Liver (tissue), 9 donors: Measurements from ENCODE around the gene SASH3. TPM values are rescaled to one million over a fixed set of nuclear protein-coding genes. Genes with fewer than 3 reads are reported as not detected.

Source experiments
- DNase-seq: peaks from one replicate; pipeline ENCODE4 v3.0.0-alpha.2; 2017; ENCODE audit warnings: low spot score
- H3K27ac ChIP-seq, 2 donors: one replicate each; pipeline ENCODE4 v1.7.0; 2013; ENCODE audit warnings: inconsistent platforms in 2 of 2, low read length in 2 of 2, control low read depth in 1 of 2, low read depth in 1 of 2, mild to moderate bottlenecking in 1 of 2
- H3K27me3 ChIP-seq, 4 donors: one replicate each; pipeline versions ENCODE4 v1.6.1 to v1.7.0; 2013; ENCODE audit warnings: low read length in 3 of 4, inconsistent platforms in 1 of 4, mild to moderate bottlenecking in 1 of 4, moderate library complexity in 1 of 4; ENCODE audit not compliant: control insufficient read depth in 4 of 4, insufficient read depth in 4 of 4
- H3K36me3 ChIP-seq, 4 donors: one replicate each; pipeline versions ENCODE4 v1.6.1 to v1.7.0; 2013; ENCODE audit warnings: low read length in 3 of 4, mild to moderate bottlenecking in 3 of 4, low read depth in 1 of 4, moderate library complexity in 1 of 4; ENCODE audit not compliant: control insufficient read depth in 4 of 4, insufficient read depth in 3 of 4
- H3K4me1 ChIP-seq, 4 donors: one replicate each; pipeline versions ENCODE4 v1.6.1 to v1.7.0; 2013; ENCODE audit warnings: low read length in 3 of 4, mild to moderate bottlenecking in 3 of 4, moderate library complexity in 1 of 4; ENCODE audit not compliant: control insufficient read depth in 4 of 4, insufficient read depth in 4 of 4
- H3K4me3 ChIP-seq, 3 donors: one replicate each; pipeline versions ENCODE4 v1.6.1 to v1.7.0; 2013; ENCODE audit warnings: low read length in 3 of 3, control low read depth in 1 of 3, low read depth in 1 of 3, mild to moderate bottlenecking in 1 of 3
- H3K9ac ChIP-seq, 2 donors: one replicate each; pipeline ENCODE4 v1.7.0; 2013; ENCODE audit warnings: low read length in 2 of 2, mild to moderate bottlenecking in 2 of 2, moderate library complexity in 2 of 2, control low read depth in 1 of 2, low read depth in 1 of 2
- H3K9me3 ChIP-seq, 4 donors: one replicate each; pipeline versions ENCODE4 v1.6.1 to v1.7.0; 2013; ENCODE audit warnings: low read length in 3 of 4; ENCODE audit not compliant: control insufficient read depth in 4 of 4
- EGR1 ChIP-seq, 2 donors: IDR thresholded peaks; 2 replicates each; pipeline ENCODE4 v1.6.1; 2016 to 2018; ENCODE audit warnings: antibody characterized with exemption in 2 of 2, low read depth in 2 of 2
- FOXA1 ChIP-seq: IDR thresholded peaks from 2 replicates; pipeline ENCODE4 v1.6.1; 2016; ENCODE audit warnings: antibody characterized with exemption
- FOXA2 ChIP-seq: IDR thresholded peaks from 2 replicates; pipeline ENCODE4 v1.6.1; 2016; ENCODE audit warnings: antibody characterized with exemption
- GABPA ChIP-seq, 2 donors: IDR thresholded peaks in 1 of 2; conservative IDR thresholded peaks in 1 of 2; 2 replicates each; pipeline ENCODE4 v1.6.1; 2016; ENCODE audit warnings: antibody characterized with exemption in 2 of 2, mild to moderate bottlenecking in 1 of 2, moderate library complexity in 1 of 2
- HNF4A ChIP-seq, 2 donors: conservative IDR thresholded peaks; 2 replicates each; pipeline ENCODE4 v1.6.1; 2016; ENCODE audit warnings: antibody characterized with exemption in 2 of 2, mild to moderate bottlenecking in 2 of 2
- HNF4G ChIP-seq: IDR thresholded peaks from 2 replicates; pipeline ENCODE4 v1.6.1; 2016; ENCODE audit warnings: antibody characterized with exemption
- JUND ChIP-seq, 2 donors: IDR thresholded peaks; 2 replicates each; pipeline ENCODE4 v1.6.1; 2016; ENCODE audit warnings: antibody characterized with exemption in 2 of 2
- NR2F2 ChIP-seq: IDR thresholded peaks from 2 replicates; pipeline ENCODE4 v1.6.1; 2016; ENCODE audit warnings: antibody characterized with exemption
- RAD21 ChIP-seq, 2 donors: IDR thresholded peaks; 2 replicates each; pipeline ENCODE4 v1.6.1; 2016; ENCODE audit warnings: antibody characterized with exemption in 2 of 2, mild to moderate bottlenecking in 2 of 2
- RXRA ChIP-seq, 2 donors: IDR thresholded peaks; 2 replicates each; pipeline ENCODE4 v1.6.1; 2017 to 2018; ENCODE audit warnings: antibody characterized with exemption in 2 of 2, mild to moderate bottlenecking in 1 of 2
- SP1 ChIP-seq: IDR thresholded peaks from 2 replicates; pipeline ENCODE4 v1.6.1; 2018; ENCODE audit warnings: antibody characterized with exemption, mild to moderate bottlenecking
- TAF1 ChIP-seq: conservative IDR thresholded peaks from 2 replicates; pipeline ENCODE4 v1.6.1; 2016; ENCODE audit warnings: antibody characterized with exemption, mild to moderate bottlenecking
- YY1 ChIP-seq: IDR thresholded peaks from 2 replicates; pipeline ENCODE4 v1.6.1; 2016; ENCODE audit warnings: antibody characterized with exemption, mild to moderate bottlenecking
- WGBS: extraction: QIAGEN DNeasy Blood & Tissue Kit; methylation state at CpG from one replicate; pipeline ENCODE4 v1.1.7; 2013; 5-methylcytosine and 5-hydroxymethylcytosine counted together
- polyA plus RNA-seq, 2 donors: library from polyadenylated mRNA; stranded (reverse) in 1 of 2; unstranded in 1 of 2; fragments of 200-250 nt in 1 of 2; fragments of >200 nt in 1 of 2; fragmentation: Nextera tagmentation in 1 of 2; extraction: Ambion mirVana in 1 of 2; gene quantifications; one replicate each; pipeline versions ENCODE4 v1.2.1 to v1.2.3, GENCODE V29; 2013 to 2015
- total RNA-seq, 2 donors: library from RNA; depleted of rRNA; stranded (reverse); fragments of >200 nt; gene quantifications; one replicate each; pipeline ENCODE4 v1.2.3, GENCODE V29; 2014
- TF ChIP-seq, protein P1 (sequence below): fragments of 150-350 bp; IDR thresholded peaks from 2 replicates; pipeline ENCODE4 v1.5.1; 2017; ENCODE audit warnings: improper control_type of control experiment, low read depth, low read length; ENCODE audit not compliant: missing input control
- TF ChIP-seq, protein P2 (sequence below): IDR thresholded peaks from 2 replicates; pipeline ENCODE4 v1.6.1; 2016; ENCODE audit warnings: antibody characterized with exemption
- TF ChIP-seq, protein P3 (sequence below): IDR thresholded peaks from 2 replicates; pipeline ENCODE4 v1.6.1; 2016; ENCODE audit warnings: antibody characterized with exemption
- TF ChIP-seq, protein P4 (sequence below): IDR thresholded peaks from 2 replicates; pipeline ENCODE4 v1.6.1; 2016; ENCODE audit warnings: antibody characterized with exemption, mild to moderate bottlenecking
- TF ChIP-seq, protein P5 (sequence below): IDR thresholded peaks from 2 replicates; pipeline ENCODE4 v1.6.1; 2016; ENCODE audit warnings: antibody characterized with exemption
- donor health status: healthy.
- donor health status: healthy.
- donor health status: healthy.
- donor health status: healthy.
- donor health status: healthy.

Gene SASH3
- total and polyA plus RNA-seq, 4 donors = 1.8 to 9.5 (median 3.9) TPM

DNA sequence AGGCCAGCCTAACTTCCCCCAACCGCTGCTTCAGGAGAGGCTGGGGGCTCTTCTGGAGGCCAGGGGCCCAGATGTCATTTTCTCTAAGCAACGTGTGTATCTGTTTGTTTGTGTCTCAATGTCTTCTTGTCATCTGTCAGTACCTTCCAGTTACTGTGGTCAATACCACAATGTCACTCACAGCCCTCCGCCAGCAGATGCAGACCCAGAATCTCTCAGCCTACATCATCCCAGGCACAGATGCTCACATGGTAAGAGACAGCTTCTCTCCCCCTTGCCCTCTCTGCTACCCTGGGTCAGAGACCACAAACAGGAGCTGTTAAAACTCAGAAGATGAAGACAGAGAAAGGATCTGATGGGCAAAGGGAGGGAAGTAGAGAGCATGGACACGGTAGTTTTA is 35.9 kb upstream of the SASH3 start:
- peaks cover 1 to 13% (median 2%) of the 10 kb centered on the region in 4 donors for H3K4me1 ChIP-seq
- WGBS = 88% methylated on average over 4 of the region's 4 CpGs
- H3K4me3 ChIP-seq = no peak overlapping the region
- no peaks in the 10 kb centered on the region for H3K27me3 ChIP-seq
- H3K36me3 ChIP-seq = no peaks in the 10 kb centered on the region
- no peak overlapping the region for H3K9ac ChIP-seq
- TF ChIP-seq, protein P1, sequence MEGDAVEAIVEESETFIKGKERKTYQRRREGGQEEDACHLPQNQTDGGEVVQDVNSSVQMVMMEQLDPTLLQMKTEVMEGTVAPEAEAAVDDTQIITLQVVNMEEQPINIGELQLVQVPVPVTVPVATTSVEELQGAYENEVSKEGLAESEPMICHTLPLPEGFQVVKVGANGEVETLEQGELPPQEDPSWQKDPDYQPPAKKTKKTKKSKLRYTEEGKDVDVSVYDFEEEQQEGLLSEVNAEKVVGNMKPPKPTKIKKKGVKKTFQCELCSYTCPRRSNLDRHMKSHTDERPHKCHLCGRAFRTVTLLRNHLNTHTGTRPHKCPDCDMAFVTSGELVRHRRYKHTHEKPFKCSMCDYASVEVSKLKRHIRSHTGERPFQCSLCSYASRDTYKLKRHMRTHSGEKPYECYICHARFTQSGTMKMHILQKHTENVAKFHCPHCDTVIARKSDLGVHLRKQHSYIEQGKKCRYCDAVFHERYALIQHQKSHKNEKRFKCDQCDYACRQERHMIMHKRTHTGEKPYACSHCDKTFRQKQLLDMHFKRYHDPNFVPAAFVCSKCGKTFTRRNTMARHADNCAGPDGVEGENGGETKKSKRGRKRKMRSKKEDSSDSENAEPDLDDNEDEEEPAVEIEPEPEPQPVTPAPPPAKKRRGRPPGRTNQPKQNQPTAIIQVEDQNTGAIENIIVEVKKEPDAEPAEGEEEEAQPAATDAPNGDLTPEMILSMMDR = no peak
- TF ChIP-seq SP1 = no peak
- TF ChIP-seq HNF4A (conservative IDR thresholded peaks at IDR 0.05) = no peak
- TF ChIP-seq YY1 = no peak
- TF ChIP-seq HNF4G = no peak
- TF ChIP-seq, protein P2, sequence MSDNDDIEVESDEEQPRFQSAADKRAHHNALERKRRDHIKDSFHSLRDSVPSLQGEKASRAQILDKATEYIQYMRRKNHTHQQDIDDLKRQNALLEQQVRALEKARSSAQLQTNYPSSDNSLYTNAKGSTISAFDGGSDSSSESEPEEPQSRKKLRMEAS = no peak
- no peak for TF ChIP-seq FOXA2
- TF ChIP-seq, protein P3, sequence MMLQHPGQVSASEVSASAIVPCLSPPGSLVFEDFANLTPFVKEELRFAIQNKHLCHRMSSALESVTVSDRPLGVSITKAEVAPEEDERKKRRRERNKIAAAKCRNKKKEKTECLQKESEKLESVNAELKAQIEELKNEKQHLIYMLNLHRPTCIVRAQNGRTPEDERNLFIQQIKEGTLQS = no peak
- no peak for TF ChIP-seq EGR1 (IDR thresholded peaks at IDR 0.05; ENCODE audit: low read depth in 2 of 2)
- no peak for TF ChIP-seq GABPA (IDR thresholded peaks at IDR 0.05 in 1 of 2, conservative IDR thresholded peaks at IDR 0.05 in 1 of 2)
- TF ChIP-seq JUND (IDR thresholded peaks at IDR 0.05) = no peak
- TF ChIP-seq FOXA1 = no peak
- TF ChIP-seq NR2F2 = no peak
- TF ChIP-seq RXRA (IDR thresholded peaks at IDR 0.05) = no peak
- no peak for DNase-seq
- no peak overlapping the region for H3K27ac ChIP-seq
- no peaks in the 10 kb centered on the region for H3K9me3 ChIP-seq

DNA sequence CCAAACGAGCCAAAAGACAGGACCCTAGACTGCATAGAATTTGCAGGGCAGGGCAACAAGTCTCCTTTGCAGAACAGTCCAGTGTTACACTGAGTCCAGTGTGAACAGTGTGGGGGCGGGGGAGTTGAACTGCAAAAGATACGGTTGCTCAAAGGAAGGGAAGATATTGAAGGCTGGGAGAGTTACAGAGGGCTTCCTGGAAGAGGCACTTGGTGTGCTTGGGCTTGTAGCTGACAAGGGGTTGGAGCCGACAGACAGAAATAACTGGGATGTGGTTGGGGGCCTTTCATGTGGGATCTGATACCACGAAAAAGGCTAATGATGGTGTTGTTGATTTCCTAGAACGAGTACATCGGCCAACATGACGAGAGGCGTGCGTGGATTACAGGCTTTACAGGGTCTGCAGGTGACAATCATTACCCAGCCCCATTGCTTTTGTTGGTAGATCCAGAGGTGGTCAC is 34.9 kb upstream of the SASH3 start:
- H3K4me3 ChIP-seq = no peak overlapping the region
- H3K9ac ChIP-seq = no peak overlapping the region
- no peaks in the 10 kb centered on the region for H3K36me3 ChIP-seq
- peaks cover 0 to 11% (median under 1%) of the 10 kb centered on the region in 4 donors for H3K4me1 ChIP-seq
- H3K9me3 ChIP-seq = no peaks in the 10 kb centered on the region
- H3K27me3 ChIP-seq = no peaks in the 10 kb centered on the region
- no peak overlapping the region for H3K27ac ChIP-seq
- no peak for DNase-seq
- WGBS = 89% methylated on average over 10 of the region's 10 CpGs
- TF ChIP-seq FOXA1 = no peak
- TF ChIP-seq RXRA (IDR thresholded peaks at IDR 0.05) = no peak
- TF ChIP-seq RAD21 (IDR thresholded peaks at IDR 0.05) = no peak
- no peak for TF ChIP-seq FOXA2
- no peak for TF ChIP-seq GABPA (IDR thresholded peaks at IDR 0.05 in 1 of 2, conservative IDR thresholded peaks at IDR 0.05 in 1 of 2)
- TF ChIP-seq HNF4G = no peak
- no peak for TF ChIP-seq YY1
- TF ChIP-seq, protein P2 = no peak
- no peak for TF ChIP-seq EGR1 (IDR thresholded peaks at IDR 0.05; ENCODE audit: low read depth in 2 of 2)
- TF ChIP-seq, protein P4, sequence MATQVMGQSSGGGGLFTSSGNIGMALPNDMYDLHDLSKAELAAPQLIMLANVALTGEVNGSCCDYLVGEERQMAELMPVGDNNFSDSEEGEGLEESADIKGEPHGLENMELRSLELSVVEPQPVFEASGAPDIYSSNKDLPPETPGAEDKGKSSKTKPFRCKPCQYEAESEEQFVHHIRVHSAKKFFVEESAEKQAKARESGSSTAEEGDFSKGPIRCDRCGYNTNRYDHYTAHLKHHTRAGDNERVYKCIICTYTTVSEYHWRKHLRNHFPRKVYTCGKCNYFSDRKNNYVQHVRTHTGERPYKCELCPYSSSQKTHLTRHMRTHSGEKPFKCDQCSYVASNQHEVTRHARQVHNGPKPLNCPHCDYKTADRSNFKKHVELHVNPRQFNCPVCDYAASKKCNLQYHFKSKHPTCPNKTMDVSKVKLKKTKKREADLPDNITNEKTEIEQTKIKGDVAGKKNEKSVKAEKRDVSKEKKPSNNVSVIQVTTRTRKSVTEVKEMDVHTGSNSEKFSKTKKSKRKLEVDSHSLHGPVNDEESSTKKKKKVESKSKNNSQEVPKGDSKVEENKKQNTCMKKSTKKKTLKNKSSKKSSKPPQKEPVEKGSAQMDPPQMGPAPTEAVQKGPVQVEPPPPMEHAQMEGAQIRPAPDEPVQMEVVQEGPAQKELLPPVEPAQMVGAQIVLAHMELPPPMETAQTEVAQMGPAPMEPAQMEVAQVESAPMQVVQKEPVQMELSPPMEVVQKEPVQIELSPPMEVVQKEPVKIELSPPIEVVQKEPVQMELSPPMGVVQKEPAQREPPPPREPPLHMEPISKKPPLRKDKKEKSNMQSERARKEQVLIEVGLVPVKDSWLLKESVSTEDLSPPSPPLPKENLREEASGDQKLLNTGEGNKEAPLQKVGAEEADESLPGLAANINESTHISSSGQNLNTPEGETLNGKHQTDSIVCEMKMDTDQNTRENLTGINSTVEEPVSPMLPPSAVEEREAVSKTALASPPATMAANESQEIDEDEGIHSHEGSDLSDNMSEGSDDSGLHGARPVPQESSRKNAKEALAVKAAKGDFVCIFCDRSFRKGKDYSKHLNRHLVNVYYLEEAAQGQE = no peak
- TF ChIP-seq, protein P3 = no peak
- no peak for TF ChIP-seq JUND (IDR thresholded peaks at IDR 0.05)
- TF ChIP-seq NR2F2 = no peak
- TF ChIP-seq, protein P1 = no peak
- TF ChIP-seq, protein P5, sequence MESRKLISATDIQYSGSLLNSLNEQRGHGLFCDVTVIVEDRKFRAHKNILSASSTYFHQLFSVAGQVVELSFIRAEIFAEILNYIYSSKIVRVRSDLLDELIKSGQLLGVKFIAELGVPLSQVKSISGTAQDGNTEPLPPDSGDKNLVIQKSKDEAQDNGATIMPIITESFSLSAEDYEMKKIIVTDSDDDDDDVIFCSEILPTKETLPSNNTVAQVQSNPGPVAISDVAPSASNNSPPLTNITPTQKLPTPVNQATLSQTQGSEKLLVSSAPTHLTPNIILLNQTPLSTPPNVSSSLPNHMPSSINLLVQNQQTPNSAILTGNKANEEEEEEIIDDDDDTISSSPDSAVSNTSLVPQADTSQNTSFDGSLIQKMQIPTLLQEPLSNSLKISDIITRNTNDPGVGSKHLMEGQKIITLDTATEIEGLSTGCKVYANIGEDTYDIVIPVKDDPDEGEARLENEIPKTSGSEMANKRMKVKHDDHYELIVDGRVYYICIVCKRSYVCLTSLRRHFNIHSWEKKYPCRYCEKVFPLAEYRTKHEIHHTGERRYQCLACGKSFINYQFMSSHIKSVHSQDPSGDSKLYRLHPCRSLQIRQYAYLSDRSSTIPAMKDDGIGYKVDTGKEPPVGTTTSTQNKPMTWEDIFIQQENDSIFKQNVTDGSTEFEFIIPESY = no peak
- no peak for TF ChIP-seq HNF4A (conservative IDR thresholded peaks at IDR 0.05)
- TF ChIP-seq SP1 = no peak
- no peak for TF ChIP-seq TAF1
